Kidney (tissue), 14 donors: ENCODE data around the gene MAP3K21. TPM values are rescaled to one million over a fixed set of nuclear protein-coding genes. Genes with fewer than 3 reads are reported as not detected.

Source experiments
- DNase-seq, 5 donors: peaks; one replicate each; pipeline ENCODE4 v3.0.0-alpha.2; 2013 to 2020
- FAIRE-seq: peaks from 2 replicates; lab custom pipeline; 2012; peaks lifted over from hg19 to GRCh38; lab: Jason Lieb, UNC
- H3K27ac ChIP-seq, 2 donors: one replicate each; pipeline ENCODE4 v1.7.0; 2013; ENCODE audit warnings: low read depth in 2 of 2, low read length in 2 of 2, inconsistent platforms in 1 of 2
- H3K27me3 ChIP-seq: one replicate; pipeline ENCODE4 v1.7.1; 2013; ENCODE audit warnings: low read length, inconsistent platforms; ENCODE audit not compliant: control insufficient read depth, insufficient read depth
- H3K36me3 ChIP-seq, 3 donors: one replicate each; pipeline versions ENCODE4 v1.7.0 to v1.7.1; 2013; ENCODE audit warnings: low read length in 3 of 3, control low read depth in 1 of 3, inconsistent platforms in 1 of 3; ENCODE audit not compliant: insufficient read depth in 3 of 3, control insufficient read depth in 2 of 3
- H3K4me1 ChIP-seq, 3 donors: one replicate each; pipeline versions ENCODE4 v1.7.0 to v1.7.1; 2013; ENCODE audit warnings: low read length in 3 of 3, inconsistent platforms in 1 of 3, low read depth in 1 of 3; ENCODE audit not compliant: control insufficient read depth in 2 of 3, insufficient read depth in 2 of 3
- H3K4me3 ChIP-seq, 3 donors: one replicate each; pipeline versions ENCODE4 v1.7.0 to v1.8.1; 2013; ENCODE audit warnings: low read length in 3 of 3, control low read depth in 1 of 3, inconsistent platforms in 1 of 3
- H3K9ac ChIP-seq, 3 donors: one replicate each; pipeline versions ENCODE4 v1.7.0 to v1.7.1; 2013; ENCODE audit warnings: low read length in 3 of 3, control low read depth in 1 of 3, inconsistent platforms in 1 of 3
- H3K9me3 ChIP-seq, 3 donors: one replicate each; pipeline versions ENCODE4 v1.7.0 to v1.7.1; 2013; ENCODE audit warnings: low read length in 3 of 3, control low read depth in 1 of 3, inconsistent platforms in 1 of 3; ENCODE audit not compliant: control insufficient read depth in 2 of 3, insufficient read depth in 1 of 3
- intact Hi-C: fragments of 100-400 bp; cut with DNase I; formaldehyde crosslinking; loops from one replicate; pipeline ENCODE4 v1.11.1; 2022
- polyA plus RNA-seq: library from polyadenylated mRNA; stranded (reverse); fragments of 350-450 nt; fragmentation: Illumina TruSeq; extraction: RNeasy Lipid Tissue Mini Kit (QIAGEN cat#74804); gene quantifications from one replicate; pipeline ENCODE4 v1.2.3, GENCODE V29; 2014; ENCODE audit warnings: low read depth, low replicate concordance; ENCODE audit not compliant: insufficient read depth
- total RNA-seq: library from RNA; stranded (reverse); fragmentation: NEBNext Ultra II Directional; extraction: Animal tissue kit (Norgen Biotek cat#: 25700); gene quantifications from one replicate; pipeline ENCODE4 v1.2.1, GENCODE V29; 2021
- TF ChIP-seq, protein P1 (sequence below): IDR thresholded peaks from 3 replicates; pipeline ENCODE4 v1.5.1; 2012; ENCODE audit warnings: mild to moderate bottlenecking, moderate library complexity, borderline replicate concordance; ENCODE audit not compliant: insufficient read depth; ENCODE audit errors: extremely low read depth
- donor health status: control.
- donor health status: control.
- donor health status: control.
- donor health status: control.
- donor health status: control.
- donor health status: DM: yes; HTN: yes; CAD: no.
- donor health status: Normal renal cell carcinoma (clear cell type).

Gene MAP3K21
- total and polyA plus RNA-seq, 2 donors from 2014 or later, result 7.4 to 21.6 TPM

DNA sequence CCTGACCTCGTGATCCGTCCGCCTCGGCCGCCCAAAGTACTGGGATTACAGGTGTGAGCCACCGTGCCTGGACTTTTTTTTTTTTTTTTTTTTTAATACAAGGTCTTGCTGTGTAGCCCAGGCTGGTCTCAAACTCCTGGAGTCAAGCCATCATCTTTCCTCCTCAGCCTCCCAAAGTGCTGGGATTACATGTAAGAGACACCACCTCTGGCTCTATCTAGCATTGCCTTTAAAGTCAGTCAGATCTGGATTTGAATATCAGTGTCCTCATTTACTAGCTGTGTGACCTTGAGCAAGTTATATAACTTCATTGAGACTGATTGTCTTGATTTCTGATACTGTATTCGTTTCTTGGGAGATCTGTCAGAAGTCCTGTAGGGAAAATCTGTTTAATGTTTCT lies 6.6 kb downstream of the MAP3K21 start:
- DNase-seq (no peak), FAIRE-seq (no peak)
- no peaks in the 10 kb centered on the region for H3K9me3 ChIP-seq
- H3K27ac ChIP-seq, result peak overlapping the region in 1 of 2 donors; percentile 23
- TF ChIP-seq, protein P1, sequence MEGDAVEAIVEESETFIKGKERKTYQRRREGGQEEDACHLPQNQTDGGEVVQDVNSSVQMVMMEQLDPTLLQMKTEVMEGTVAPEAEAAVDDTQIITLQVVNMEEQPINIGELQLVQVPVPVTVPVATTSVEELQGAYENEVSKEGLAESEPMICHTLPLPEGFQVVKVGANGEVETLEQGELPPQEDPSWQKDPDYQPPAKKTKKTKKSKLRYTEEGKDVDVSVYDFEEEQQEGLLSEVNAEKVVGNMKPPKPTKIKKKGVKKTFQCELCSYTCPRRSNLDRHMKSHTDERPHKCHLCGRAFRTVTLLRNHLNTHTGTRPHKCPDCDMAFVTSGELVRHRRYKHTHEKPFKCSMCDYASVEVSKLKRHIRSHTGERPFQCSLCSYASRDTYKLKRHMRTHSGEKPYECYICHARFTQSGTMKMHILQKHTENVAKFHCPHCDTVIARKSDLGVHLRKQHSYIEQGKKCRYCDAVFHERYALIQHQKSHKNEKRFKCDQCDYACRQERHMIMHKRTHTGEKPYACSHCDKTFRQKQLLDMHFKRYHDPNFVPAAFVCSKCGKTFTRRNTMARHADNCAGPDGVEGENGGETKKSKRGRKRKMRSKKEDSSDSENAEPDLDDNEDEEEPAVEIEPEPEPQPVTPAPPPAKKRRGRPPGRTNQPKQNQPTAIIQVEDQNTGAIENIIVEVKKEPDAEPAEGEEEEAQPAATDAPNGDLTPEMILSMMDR, result no peak
- H3K4me3 ChIP-seq, result no peak overlapping the region
- H3K27me3 ChIP-seq, result no peaks in the 10 kb centered on the region
- H3K36me3 ChIP-seq, result no peaks in the 10 kb centered on the region
- H3K9ac ChIP-seq, result no peak overlapping the region
- intact Hi-C loops, result no loop called here
- peaks cover 0 to 24% (median 8%) of the 10 kb centered on the region in 3 donors for H3K4me1 ChIP-seq

DNA sequence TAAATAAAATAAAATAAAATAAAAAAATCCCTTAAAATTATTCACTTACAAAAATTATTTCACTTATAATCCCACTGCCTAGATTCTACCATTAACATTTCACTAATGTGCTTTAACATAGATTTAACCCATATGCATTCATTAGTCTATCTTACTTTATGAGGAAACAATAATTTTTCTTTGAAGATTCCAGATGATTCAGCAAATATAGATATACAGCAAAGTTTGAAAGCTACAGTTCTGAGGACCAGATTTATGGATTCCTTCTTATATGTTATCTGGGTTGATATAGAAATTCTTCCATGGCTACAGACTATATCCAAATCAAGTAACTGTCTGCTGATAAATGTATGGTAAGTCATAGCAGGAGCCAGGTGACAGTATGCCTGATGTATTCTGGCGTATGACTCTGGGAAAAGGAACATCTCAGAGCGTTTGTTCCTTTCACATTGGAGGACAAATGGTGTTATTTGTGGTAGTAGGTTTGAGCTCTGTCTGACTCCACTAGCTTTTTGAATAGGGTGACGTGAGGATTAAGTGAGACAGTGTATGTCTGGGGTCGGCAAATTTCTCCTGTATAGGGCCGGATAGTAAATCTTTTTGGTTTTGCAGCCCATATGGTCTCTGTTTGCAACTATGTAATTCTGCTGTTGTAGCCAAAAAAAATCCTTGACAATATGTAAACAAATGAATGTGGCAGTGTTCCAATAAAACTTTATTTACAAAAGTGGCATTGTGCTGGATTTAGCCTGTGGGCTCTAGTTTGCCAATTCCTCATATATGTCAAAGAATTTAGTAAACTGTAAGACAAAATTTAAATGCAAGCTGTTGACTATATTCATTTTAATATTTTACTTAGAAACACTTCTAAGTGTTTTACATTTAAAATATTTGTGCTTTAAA lies 9.3 kb downstream of the MAP3K21 start:
- Histone ChIP-seq H3K27me3 (no peaks in the 10 kb centered on the region), H3K4me1 (peaks cover 0 to 27% (median 14%) of the 10 kb centered on the region in 3 donors), H3K27ac (no peak overlapping the region), H3K4me3 (no peak overlapping the region), H3K36me3 (no peaks in the 10 kb centered on the region), H3K9ac (no peak overlapping the region), H3K9me3 (no peaks in the 10 kb centered on the region)
- FAIRE-seq (no peak), DNase-seq (no peak)
- TF ChIP-seq, protein P1, result no peak
- intact Hi-C loops, result no loop called here

DNA sequence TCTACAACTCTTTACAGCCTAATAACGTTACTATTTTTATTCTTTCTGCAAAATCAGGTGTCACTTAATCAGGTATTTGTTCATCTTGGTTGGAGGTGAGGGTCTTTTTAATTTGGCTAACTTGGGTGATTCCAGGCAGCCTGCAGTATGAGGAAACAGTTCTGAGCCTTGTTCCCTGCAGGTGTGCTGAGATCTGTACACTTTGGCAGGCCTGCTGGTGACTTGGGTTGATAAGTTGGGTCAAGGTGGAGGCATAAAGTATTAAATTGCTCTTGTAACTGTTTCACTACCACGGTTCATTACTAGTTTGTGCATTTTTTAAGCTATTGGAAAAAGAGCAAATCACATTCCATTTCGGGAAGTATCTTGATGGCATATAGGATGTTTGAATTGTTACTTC lies 10.0 kb downstream of the MAP3K21 start:
- Histone ChIP-seq H3K9ac (no peak overlapping the region), H3K9me3 (no peaks in the 10 kb centered on the region), H3K4me3 (no peak overlapping the region), H3K27ac (no peak overlapping the region), H3K4me1 (peaks cover 0 to 29% (median 11%) of the 10 kb centered on the region in 3 donors), H3K27me3 (no peaks in the 10 kb centered on the region), H3K36me3 (no peaks in the 10 kb centered on the region)
- DNase-seq (no peak), FAIRE-seq (no peak)
- intact Hi-C loops, result no loop called here
- TF ChIP-seq, protein P1, result no peak
